ENCODE results near the gene ERC2. TPM values are rescaled to one million over a fixed set of nuclear protein-coding genes. Genes with fewer than 3 reads are reported as not detected.
A peak's percentile ranks its signal among the peaks of the same experiment; 100 is the strongest.

Gene ERC2
- total RNA-seq, 2 donors from 2014 or later: 0.21 to 0.30 TPM

- Histone ChIP-seq H3K27ac (no peak overlapping the region), H3K4me1 (no peaks in the 10 kb centered on the region), H3K4me3 (no peak overlapping the region), H3K27me3 (no peaks in the 10 kb centered on the region), H3K9me3 (no peaks in the 10 kb centered on the region), H3K9ac (ENCODE audit: low read depth in 2 of 2, low read length in 2 of 2) (no peak overlapping the region), H3K36me3 (no peaks in the 10 kb centered on the region)
- intact Hi-C loops (cut with DNase I): no loop called here
- no peak for DNase-seq
- TF ChIP-seq CTCF (IDR thresholded peaks at IDR 0.05): no peak
These were observed 789.6 kb downstream of the ERC2 start for GRCh38 chr3:55678546-55679216.

- Histone ChIP-seq H3K9me3 (no peaks in the 10 kb centered on the region), H3K36me3 (no peaks in the 10 kb centered on the region), H3K4me3 (no peak overlapping the region), H3K9ac (ENCODE audit: low read depth in 2 of 2, low read length in 2 of 2) (no peak overlapping the region), H3K27ac (no peak overlapping the region), H3K27me3 (no peaks in the 10 kb centered on the region), H3K4me1 (no peaks in the 10 kb centered on the region)
- no peak for TF ChIP-seq CTCF (IDR thresholded peaks at IDR 0.05)
- no peak for DNase-seq
- intact Hi-C loops (cut with DNase I): no loop called here
These were observed 791.6 kb downstream of the ERC2 start for GRCh38 chr3:55676643-55677042.

GRCh38 chr3:55675478-55675877 is 792.8 kb downstream of the ERC2 start:
- H3K27ac ChIP-seq: no peak overlapping the region
- H3K36me3 ChIP-seq: no peaks in the 10 kb centered on the region
- H3K27me3 ChIP-seq: no peaks in the 10 kb centered on the region
- DNase-seq: no peak
- no peak overlapping the region for H3K9ac ChIP-seq (ENCODE audit: low read depth in 2 of 2, low read length in 2 of 2)
- intact Hi-C loops (cut with DNase I): no loop called here
- H3K4me3 ChIP-seq: no peak overlapping the region
- H3K9me3 ChIP-seq: no peaks in the 10 kb centered on the region
- TF ChIP-seq CTCF (IDR thresholded peaks at IDR 0.05): no peak
- no peaks in the 10 kb centered on the region for H3K4me1 ChIP-seq

- H3K4me3 ChIP-seq: no peak overlapping the region
- TF ChIP-seq CTCF (IDR thresholded peaks at IDR 0.05): no peak
- no peaks in the 10 kb centered on the region for H3K27me3 ChIP-seq
- H3K4me1 ChIP-seq: no peaks in the 10 kb centered on the region
- H3K36me3 ChIP-seq: no peaks in the 10 kb centered on the region
- H3K9ac ChIP-seq (ENCODE audit: low read depth in 2 of 2, low read length in 2 of 2): no peak overlapping the region
- H3K27ac ChIP-seq: no peak overlapping the region
- peak; percentile 23 for DNase-seq
- intact Hi-C loops (cut with DNase I): no loop called here
- no peaks in the 10 kb centered on the region for H3K9me3 ChIP-seq
These were observed 794.5 kb downstream of the ERC2 start for GRCh38 chr3:55673764-55674163.

- Histone ChIP-seq H3K4me3 (no peak overlapping the region), H3K9ac (ENCODE audit: low read depth in 2 of 2, low read length in 2 of 2) (no peak overlapping the region), H3K27me3 (no peaks in the 10 kb centered on the region), H3K9me3 (no peaks in the 10 kb centered on the region), H3K36me3 (no peaks in the 10 kb centered on the region), H3K27ac (no peak overlapping the region), H3K4me1 (no peaks in the 10 kb centered on the region)
- TF ChIP-seq CTCF (IDR thresholded peaks at IDR 0.05): no peak
- intact Hi-C loops (cut with DNase I): no loop called here
- DNase-seq: no peak
These were observed 799.1 kb downstream of the ERC2 start for GRCh38 chr3:55669133-55669532.
